Measurements from ENCODE around the gene USP48.
"Not testable (repeated sequence)": the region's sequence is repeated elsewhere in the genome, so short reads cannot be mapped to it uniquely, and the experiment has no call there.

USP48 gene

DNA sequence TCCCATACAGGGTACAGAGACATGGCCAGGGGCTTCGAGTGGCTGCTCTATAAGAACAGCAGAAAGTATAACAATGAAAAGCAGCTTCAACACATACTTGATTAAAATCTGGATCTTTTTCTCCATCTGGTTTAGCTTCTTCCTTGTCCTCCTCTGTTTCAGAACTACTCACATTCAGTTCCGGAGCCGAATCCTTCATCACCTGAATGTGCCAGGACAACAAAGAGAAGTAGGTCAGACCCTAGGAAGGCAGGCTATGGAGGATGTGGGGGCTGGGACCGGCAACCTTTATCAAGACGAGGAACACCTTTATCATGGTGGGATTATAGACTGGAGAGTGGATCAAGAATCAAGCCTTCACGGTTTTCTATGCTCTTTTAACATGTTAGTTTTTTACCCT lies 81.5 kb downstream of the USP48 start:
- DNase-seq (ENCODE audit: low read depth, low spot score) = no peak

DNA sequence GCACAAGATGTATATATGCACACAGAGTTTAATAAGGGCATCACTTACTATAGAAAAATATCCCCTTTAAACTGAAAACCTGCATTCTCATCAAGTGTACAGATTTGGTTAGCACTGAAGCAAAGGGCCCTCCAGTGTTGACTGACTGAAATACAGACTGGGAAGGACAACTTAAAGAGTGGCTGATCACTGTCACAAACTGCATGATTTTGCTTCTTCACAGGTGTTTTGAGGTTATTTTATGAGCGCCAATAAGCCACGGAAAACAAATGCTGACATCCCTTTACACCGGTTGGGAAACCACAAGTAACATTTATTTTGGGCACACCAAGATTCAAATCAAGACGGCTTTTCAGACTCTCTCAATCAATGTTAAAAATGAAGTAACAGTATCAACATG lies 82.9 kb downstream of the USP48 start:
- no peak for DNase-seq (ENCODE audit: low read depth, low spot score)

DNA sequence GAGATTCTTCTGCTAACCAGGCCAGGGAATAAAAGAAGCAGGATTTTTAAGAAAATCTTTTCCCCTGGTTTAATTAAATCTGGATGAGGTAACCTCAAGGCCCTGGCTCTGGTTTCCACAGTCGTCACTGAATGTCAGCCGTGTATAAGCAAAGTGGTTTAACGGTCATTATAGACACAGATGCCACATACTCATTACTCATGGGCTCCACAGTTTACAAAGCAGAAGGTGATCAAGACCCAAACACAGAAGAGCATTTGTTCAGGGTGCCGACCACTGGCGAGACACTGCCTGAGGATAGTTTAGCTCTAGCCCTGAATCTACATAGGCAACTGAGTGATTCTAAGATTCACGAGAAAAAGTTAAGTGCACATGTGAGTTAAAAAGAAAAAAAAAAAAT lies 86.0 kb downstream of the USP48 start:
- peak; percentile 72 for DNase-seq (ENCODE audit: low read depth, low spot score)

DNA sequence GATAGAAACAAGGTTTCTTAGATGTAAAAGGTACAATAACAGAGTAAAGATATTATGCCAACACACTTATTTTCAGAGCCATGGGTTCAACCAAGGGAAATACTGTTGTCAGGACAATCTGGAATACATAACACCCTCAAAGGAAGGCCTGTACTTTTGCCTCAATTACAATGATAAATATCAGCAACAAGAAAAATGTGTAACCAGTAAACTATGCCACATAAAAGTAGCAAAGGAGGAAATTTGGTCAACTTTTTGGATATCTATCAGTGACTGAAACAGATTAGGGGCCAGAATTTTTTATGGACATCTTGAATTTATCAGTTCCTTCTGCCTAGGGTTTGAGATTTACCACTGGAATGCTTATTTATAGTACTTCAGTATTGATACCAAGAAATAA lies 89.2 kb downstream of the USP48 start:
- no peak for DNase-seq (ENCODE audit: low read depth, low spot score)

DNA sequence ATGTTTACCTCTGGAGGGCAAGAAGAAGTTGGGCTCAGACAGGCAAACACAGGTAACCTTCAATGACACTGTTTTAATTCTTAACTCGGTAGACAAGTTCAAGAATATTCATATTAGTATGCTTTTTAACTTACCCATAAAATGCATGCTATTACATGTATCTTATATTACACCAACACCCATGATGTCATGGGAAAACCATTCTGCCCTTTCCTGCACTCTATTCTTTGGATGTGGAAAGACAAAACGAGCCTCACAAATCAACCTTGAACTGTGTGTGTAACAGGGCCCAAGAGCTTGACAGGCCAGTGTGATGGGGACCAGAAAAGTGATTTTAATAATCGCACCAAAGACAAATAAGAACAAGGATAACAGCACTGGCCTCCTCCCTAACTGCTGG lies 91.2 kb downstream of the USP48 start:
- no peak for DNase-seq (ENCODE audit: low read depth, low spot score)

DNA sequence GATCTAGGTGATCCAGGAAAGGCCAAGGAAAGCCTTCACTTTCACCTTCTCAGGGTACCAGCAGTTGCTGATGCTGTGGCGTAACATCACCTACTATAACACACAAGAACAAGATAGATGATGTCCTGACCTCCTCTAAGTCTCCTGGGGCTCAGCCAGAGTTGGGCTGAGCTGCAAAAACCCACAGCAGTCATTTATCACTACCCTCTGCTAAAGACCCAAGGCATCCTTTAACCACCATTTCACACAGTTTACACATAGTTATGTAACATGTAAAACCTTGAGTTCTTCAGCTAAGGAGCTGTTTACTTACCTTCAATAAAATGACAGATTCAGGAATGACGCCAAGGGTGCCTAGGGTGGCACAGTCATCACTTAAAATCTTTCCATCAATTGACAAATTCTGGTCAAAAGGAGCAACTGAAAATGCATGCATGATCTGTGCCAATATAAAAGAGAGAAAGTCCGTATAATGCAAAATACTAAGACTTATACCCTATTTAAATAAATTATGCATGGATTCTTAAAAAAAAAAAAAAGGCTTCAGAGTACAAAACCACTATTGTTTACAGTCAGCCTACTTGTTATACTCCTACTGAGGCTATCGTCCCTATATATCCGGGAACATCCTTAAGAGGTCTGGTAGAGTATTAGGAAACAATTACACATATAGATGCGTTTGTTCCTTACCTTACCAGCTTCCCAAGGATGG lies 93.1 kb downstream of the USP48 start:
- no peak for DNase-seq (ENCODE audit: low read depth, low spot score)

DNA sequence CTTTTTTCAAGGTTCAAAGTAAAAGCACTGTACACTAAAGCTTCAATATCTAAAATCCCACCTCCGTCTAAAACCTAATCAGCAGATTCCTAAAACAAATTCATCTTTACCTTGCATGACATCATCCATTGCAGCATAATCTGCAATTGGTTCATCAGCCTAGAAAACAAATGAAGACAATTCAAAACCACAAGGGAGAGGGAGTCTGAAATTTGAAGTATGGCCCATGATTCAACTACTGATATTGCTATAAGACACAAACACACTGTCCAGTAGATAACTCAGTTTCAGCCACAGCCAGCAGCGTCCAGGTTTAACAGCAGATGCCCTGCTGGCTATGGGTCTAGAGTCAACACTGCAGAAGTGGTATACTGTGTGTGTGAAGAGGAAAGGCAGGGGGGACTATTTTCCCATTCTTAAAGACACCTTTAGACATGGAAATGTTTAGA lies 95.8 kb downstream of the USP48 start:
- DNase-seq (ENCODE audit: low read depth, low spot score) = no peak

DNA sequence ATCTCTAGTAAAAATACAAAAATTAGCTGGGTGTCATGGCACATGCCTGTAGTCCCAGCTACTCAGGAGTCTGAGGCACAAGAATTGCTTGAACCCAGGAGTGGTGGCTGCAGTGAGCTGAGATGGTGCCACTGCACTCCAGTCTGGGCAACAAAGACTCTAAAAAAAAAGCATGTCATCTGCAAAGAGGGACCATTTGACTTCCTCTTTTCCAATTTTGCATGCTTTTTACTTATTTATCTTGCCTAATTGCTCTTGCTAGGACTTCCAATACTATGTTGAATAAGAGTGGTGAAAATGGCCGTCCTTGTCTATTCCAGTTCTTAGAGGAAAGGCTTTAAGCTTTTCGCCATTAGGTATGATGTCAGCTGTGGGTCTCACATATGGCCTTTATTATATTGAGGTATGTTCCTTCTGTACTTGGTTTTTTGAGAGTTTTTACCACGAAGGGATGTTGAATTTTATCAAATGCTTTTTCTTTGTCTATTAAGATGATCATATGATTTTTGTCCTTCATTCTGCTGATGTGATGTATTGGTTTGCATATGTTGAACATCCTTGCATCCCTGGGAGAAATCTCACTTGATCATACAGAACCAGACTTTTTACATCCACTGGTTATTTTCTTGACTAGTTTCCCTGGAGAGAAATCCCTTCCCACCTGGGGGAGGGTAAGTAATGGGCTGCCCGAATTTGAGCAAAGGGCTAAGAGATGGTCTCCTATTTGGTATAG lies 96.8 kb downstream of the USP48 start:
- DNase-seq (ENCODE audit: low read depth, low spot score) = no peak

DNA sequence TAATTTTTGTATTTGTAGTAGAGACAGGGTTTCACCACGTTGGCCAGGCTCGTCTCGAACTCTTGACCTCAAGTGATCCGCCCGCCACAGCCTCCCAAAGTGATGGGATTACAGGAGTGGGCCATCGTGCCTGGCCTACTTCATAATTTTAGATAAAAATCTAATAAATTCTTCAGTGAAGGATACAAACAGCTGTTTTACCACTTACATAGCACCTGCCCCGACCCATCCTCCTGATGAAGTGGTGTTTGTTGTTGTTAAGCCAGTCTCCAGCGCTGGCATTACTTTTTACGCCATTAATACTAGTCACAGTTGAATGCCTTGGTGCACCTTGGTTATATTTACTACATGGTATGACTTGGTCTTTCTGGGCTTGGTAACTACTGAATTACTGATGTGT lies 101.5 kb downstream of the USP48 start:
- DNase-seq (ENCODE audit: low read depth, low spot score) = no peak

DNA sequence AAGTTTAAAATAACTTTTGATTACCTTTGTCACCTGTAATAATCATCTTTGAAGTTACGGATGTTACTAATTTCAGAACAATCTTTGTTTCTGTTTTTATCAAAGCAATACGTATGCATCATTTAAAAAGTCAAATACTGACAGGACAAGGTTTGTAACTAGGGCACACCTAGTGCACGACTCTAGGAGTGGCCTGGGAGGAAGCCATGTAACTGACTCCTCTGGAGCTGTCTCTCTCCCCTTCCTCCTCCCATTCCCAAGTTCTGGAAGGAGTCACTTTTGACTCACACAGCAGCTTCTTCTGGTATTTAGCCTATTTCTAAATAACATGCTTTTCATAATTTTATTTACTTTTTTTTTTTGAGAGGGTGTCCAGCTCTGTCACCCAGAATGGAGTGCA lies 102.0 kb downstream of the USP48 start:
- DNase-seq (ENCODE audit: low read depth, low spot score) = no peak

DNA sequence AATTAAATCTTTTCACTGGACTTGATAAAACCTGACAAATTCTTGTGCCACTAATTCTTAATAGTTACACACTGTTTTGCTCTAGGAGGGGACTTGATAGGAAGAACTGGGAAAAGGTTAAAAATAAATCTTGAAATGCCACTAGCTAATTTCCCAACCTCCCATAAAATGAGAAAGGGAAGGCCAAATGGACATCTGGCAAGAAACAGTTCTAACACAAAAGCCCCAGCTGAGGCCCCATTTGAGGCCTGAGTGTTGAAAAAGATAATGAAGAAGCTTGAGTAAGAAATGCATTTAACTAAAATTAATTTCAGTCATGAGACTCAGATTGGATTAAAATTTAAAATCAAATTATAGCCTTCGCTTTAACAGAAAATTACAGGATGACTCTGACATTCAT lies 102.6 kb downstream of the USP48 start:
- no peak for DNase-seq (ENCODE audit: low read depth, low spot score)

DNA sequence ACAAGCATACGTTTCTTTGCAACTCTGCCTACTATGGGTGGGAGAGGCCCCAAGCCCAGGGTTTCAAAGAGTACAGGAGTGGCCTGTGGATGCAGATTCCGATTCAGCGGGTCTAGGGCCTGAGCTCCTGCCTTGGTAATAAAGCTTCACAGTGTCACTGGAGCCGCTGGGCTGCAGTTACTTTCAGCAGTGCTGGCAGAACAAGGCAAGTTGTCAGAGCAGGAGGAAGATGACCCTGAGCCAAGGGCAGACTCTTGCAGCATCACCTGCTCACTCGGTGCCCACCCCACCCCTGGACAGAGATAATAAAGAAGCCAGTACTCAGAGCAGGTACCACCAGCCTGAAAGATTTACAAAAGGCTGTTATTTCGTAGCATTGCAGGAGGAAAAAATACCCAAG lies 105.8 kb downstream of the USP48 start:
- no peak for DNase-seq (ENCODE audit: low read depth, low spot score)

DNA sequence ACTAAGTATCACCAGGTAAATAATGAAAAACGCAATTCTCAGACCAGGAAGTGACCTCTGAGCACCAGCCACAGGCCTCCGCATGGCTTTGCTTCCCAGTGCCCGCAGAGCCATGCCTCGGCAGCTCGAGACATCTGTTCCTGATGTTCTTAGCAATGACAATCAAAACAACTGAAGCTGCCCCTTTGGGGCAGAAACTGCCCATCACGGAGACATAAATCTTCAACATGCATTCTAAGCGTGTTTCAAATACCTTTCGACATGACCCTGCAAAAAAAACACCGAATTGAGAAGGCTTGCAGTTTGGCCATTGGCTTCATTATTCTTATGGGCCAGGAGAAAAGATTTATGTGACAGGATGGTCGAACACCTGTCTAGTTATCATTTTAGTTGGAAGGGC lies 108.0 kb downstream of the USP48 start:
- no peak for DNase-seq (ENCODE audit: low read depth, low spot score)

DNA sequence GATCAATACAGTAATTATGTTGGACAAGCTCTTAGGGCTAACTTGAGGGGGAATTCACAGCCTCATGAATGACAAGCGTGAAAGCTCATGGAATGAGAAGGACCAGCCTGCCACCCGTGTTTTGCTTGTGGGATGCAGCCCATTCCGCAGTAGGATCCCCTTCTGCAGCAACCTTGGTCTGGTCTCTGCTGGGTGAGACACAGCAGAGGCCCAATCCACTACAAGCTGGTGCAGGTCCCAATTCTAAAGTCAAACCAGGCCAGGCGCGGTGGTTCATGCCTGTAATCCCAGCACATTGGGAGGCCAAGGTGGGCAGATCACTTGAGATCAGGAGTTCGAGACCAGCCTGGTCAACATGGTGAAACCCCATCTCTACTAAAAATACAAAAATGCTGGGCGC lies 109.1 kb downstream of the USP48 start:
- not testable (repeated sequence) for DNase-seq (ENCODE audit: low read depth, low spot score)

DNA sequence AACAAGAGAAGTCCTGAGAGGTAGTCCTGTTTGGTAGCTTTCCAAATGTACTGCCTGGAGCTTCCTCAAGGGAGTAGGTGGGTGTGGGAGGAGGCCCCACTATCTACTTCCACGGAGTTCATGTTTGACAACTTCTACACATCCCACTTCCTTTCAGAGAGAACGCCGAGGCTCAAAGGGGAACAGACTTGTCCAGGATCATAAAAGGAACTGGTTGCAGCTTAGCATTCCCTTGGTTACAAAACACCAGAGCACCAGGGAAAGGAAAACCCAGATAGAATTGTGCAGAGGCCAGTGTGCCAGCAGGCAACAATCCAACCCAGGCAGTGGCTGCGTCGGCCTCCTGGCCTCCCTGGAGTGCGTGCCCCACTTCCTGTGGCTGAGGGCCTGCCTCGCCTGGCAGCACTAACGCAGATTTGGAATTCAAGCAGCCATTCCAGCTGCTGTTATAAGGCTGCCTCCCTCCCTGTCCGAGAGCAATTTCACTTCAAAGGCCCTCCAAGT lies 109.6 kb downstream of the USP48 start:
- DNase-seq (ENCODE audit: low read depth, low spot score) = peak; percentile 76

DNA sequence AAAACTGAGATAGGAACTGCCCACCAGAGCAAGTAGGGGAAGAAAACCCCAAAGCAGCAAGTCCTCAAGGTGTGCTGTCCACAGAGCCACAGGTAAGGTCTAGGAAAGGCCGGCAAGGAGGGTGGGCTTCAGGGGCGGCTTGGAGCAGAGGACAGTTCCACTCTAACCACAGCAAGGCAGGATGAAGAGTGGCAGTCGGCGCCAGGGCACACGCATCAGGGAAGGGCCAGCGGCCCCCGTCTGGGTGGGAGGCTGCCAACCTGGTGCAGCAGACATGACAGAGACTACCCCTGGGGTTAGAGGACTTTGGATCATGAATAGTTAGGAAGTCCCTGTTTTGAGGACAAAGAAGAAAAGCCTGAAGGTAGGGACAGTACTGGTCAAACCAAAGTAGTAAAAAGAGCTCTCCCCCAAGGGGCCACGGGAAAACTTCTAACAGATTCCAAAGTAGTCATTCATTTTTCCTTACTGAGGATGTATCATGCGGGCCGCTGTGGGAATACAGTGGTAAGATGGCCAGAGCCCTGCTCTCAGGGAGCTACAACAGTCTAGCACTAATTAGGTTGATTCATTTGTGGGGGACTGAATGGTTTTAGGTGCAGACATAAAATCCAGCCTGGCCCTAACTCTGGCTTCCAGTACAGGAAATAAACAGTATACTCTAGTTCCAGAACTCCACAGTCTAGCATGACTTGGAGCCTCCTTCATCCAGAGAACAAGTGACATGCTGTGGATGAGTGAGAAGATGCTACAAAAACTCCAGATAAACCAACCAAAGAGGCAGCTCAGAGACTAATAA lies 110.3 kb downstream of the USP48 start:
- DNase-seq (ENCODE audit: low read depth, low spot score) = peak; percentile 32

DNA sequence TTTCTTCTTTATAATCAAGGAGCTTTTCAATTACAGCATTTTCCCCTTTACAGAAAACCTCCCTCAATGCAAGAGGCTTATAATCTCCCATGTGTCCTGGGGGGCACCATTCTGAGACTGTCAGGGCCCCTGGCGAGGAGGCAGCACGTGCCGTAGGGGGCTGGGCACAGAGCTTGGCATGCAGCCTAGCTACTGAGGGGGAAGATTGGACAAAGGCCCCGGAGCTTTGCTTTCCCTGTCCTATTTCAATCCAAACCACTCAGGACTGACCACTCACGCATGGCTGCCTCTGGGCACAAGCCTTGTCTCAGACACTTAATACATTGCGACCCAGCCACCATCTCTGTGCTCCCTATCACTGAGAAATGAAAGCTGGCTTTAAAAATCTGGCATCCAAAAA lies 111.0 kb downstream of the USP48 start:
- peak; percentile 44 for DNase-seq (ENCODE audit: low read depth, low spot score)

DNA sequence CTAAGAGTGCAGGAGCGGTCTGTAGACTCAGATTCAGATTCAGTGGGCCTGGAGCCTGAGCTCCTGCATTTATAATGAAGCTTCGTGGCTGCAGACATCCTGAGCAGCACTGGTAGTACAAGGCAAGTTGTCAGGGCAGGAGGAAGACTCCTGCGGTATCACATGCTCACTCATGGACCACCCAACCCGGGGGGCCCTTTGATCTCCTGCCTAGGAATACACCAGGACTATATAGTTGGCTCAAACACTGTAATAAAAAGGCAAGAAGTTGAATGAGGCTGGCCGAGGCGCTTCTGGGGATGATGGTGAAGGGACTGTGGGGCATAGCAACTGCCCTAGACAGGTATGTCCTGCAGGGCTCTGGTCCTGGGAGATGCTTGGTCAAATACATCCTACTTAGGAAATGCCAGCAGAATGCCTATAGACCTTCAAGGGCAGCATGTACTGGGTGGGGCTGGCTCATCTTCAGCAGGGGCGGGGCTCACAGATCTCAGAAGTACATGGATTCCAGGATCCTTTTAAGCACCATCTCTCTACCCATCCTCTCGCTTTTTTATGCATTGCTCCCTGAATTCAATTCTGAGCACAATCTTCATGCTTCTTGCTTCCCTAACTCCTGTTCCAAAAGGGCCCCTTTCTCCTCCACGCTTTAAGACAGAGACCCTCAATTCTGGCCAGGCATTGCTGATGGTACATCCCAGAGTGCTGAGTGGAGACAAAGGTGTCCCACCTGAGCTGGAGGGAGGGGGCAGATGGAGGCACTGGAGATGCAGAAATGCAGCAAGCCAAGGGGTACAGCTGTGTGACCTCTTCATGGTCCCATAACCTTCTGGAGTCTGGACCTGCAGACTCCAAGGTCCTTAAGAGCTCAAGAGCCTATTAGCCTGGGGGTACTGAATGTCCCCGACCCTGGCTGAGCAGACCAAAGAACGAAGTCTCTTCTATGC lies 111.7 kb downstream of the USP48 start:
- DNase-seq (ENCODE audit: low read depth, low spot score) = no peak

DNA sequence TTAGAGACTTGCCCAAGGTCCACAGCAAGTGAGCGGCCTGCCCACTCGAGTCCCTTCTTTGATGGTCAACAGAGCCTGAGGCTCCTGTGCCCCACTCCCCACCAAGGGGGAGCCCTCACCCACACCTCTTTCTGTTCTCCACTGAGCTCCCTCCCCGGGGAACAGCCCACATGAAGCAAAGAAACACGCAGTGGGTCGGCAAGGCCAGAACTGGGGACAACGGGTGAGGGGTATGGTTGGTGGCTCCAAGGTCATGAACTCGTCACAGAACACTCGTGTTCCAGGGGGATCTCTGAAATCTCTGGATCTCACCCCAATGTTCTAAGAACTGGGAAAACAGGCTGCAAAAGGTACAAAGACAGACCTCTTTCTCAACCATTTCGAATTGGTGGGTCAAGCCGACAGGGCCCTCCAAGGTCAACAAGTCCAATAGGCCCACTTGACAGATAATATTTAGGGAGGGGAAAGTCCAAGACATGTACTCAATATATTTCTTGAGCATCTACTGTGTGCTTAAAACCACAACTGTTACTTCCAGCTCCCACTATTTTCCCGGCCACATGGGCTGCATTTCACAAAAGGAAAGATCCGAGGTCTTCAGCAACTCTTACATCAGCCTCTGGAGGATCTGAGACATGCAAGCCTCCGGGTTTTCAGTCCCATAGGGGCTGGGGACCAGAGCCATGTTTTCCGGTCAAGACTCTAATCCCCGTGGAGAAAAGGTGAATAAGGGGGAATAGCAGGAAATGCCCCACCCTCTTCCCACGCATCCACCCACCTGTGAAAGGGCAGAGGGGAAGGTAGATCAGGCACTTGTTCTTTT lies 112.7 kb downstream of the USP48 start:
- DNase-seq (ENCODE audit: low read depth, low spot score) = no peak

Measured in astrocyte of the hippocampus (primary cell).